HuH-7.5 (cell line): Measurements from ENCODE around the gene JAZF1.

Source experiments
- DNase-seq: peaks from one replicate; pipeline ENCODE4 v3.0.0; 2011; ENCODE audit warnings: low spot score

Gene JAZF1

GRCh38 chr7:27835376-27835775 lies 345.2 kb downstream of the JAZF1 start:
- no peak for DNase-seq

- DNase-seq = no peak
Observed at GRCh38 chr7:27834179-27834921, 346.2 kb downstream of the JAZF1 start.

GRCh38 chr7:27826357-27826756 lies 354.2 kb downstream of the JAZF1 start:
- no peak for DNase-seq

GRCh38 chr7:27825891-27826290 lies 354.7 kb downstream of the JAZF1 start:
- DNase-seq = no peak

- DNase-seq = no peak
Observed at GRCh38 chr7:27822245-27822644, 358.4 kb downstream of the JAZF1 start.

GRCh38 chr7:27812706-27813105 lies 367.9 kb downstream of the JAZF1 start:
- DNase-seq = no peak

GRCh38 chr7:27810186-27810585 lies 370.4 kb downstream of the JAZF1 start:
- no peak for DNase-seq

- no peak for DNase-seq
Observed at GRCh38 chr7:27808626-27809025, 372.0 kb downstream of the JAZF1 start.

- no peak for DNase-seq
Observed at GRCh38 chr7:27804139-27804538, 376.5 kb downstream of the JAZF1 start.

GRCh38 chr7:27802999-27803398 lies 377.6 kb downstream of the JAZF1 start:
- DNase-seq = no peak

- DNase-seq = no peak
Observed at GRCh38 chr7:27799212-27799611, 381.4 kb downstream of the JAZF1 start.

GRCh38 chr7:27795977-27796376 lies 384.6 kb downstream of the JAZF1 start:
- DNase-seq = no peak

GRCh38 chr7:27793780-27794179 lies 386.8 kb downstream of the JAZF1 start:
- DNase-seq = no peak

- no peak for DNase-seq
Observed at GRCh38 chr7:27788437-27788836, 392.2 kb downstream of the JAZF1 start.

GRCh38 chr7:27784399-27785053 lies 396.1 kb downstream of the JAZF1 start:
- peak; percentile 10 for DNase-seq

- DNase-seq = no peak
Observed at GRCh38 chr7:27782849-27783248, 397.7 kb downstream of the JAZF1 start.

- DNase-seq = no peak
Observed at GRCh38 chr7:27781188-27781587, 399.4 kb downstream of the JAZF1 start.
